ENCODE results near the gene C1orf122. TPM values are rescaled to one million over a fixed set of nuclear protein-coding genes. Genes with fewer than 3 reads are reported as not detected.
A peak's percentile ranks its signal among the peaks of the same experiment; 100 is the strongest.

Gene C1orf122
- total and polyA plus RNA-seq, 12 donors = 37.8 to 53.0 (median 46.8) TPM

GRCh38 chr1:37851262-37851661 lies 43.7 kb downstream of the C1orf122 start:
- no peak for ATAC-seq
- Histone ChIP-seq H3K9me3 (no peaks in the 10 kb centered on the region), H3K36me3 (peaks cover 0 to 48% (median 3%) of the 10 kb centered on the region in 9 donors), H3K4me1 (peaks cover 0 to 96% (median 48%) of the 10 kb centered on the region in 9 donors), H3K27ac (peak overlapping the region in 2 of 10 donors; percentile 21 to 75), H3K4me3 (peak overlapping the region in 1 of 10 donors; percentile 1), H3K27me3 (no peaks in the 10 kb centered on the region)
- intact Hi-C loops (cut with DNase I) = no loop called here
- TF ChIP-seq CTCF (IDR thresholded peaks at IDR 0.05) = no peak
- DNase-seq = no peak

- no peak for TF ChIP-seq CTCF (IDR thresholded peaks at IDR 0.05)
- Histone ChIP-seq H3K36me3 (peaks cover 0 to 53% (median 3%) of the 10 kb centered on the region in 9 donors), H3K9me3 (no peaks in the 10 kb centered on the region), H3K4me3 (no peak overlapping the region), H3K27ac (peak overlapping the region in 1 of 10 donors; percentile 75), H3K4me1 (peaks cover 0 to 96% (median 50%) of the 10 kb centered on the region in 9 donors), H3K27me3 (no peaks in the 10 kb centered on the region)
- ATAC-seq (peak in 3 of 8 donors; percentile 16 to 50 (median 35)), DNase-seq (no peak)
- intact Hi-C loops (cut with DNase I) = no loop called here
- WGBS, 2 donors = 81% methylated on average over 2 of the region's 2 CpGs
Observed at GRCh38 chr1:37851782-37852210, 44.2 kb downstream of the C1orf122 start.

- Histone ChIP-seq H3K9me3 (no peaks in the 10 kb centered on the region), H3K27ac (peak overlapping the region in 1 of 10 donors; percentile 75), H3K27me3 (no peaks in the 10 kb centered on the region), H3K36me3 (peaks cover 0 to 54% (median 7%) of the 10 kb centered on the region in 9 donors), H3K4me1 (peaks cover 0 to 99% (median 60%) of the 10 kb centered on the region in 9 donors), H3K4me3 (no peak overlapping the region)
- intact Hi-C loops (cut with DNase I) = no loop called here
- no peak for TF ChIP-seq CTCF (IDR thresholded peaks at IDR 0.05)
- ATAC-seq (no peak), DNase-seq (no peak)
Observed at GRCh38 chr1:37853157-37853556, 45.6 kb downstream of the C1orf122 start.

GRCh38 chr1:37854406-37854805 lies 46.8 kb downstream of the C1orf122 start:
- peaks cover 0 to 48% (median 7%) of the 10 kb centered on the region in 9 donors for H3K36me3 ChIP-seq
- intact Hi-C loops (cut with DNase I) = no loop called here
- 96 to 97% methylated on average over 6 of the region's 6 CpGs for WGBS, 2 donors
- no peak for ATAC-seq
- no peak overlapping the region for H3K27ac ChIP-seq
- H3K4me3 ChIP-seq = no peak overlapping the region
- H3K27me3 ChIP-seq = no peaks in the 10 kb centered on the region
- H3K4me1 ChIP-seq = peaks cover 0 to 96% (median 68%) of the 10 kb centered on the region in 9 donors
- H3K9me3 ChIP-seq = no peaks in the 10 kb centered on the region
- no peak for DNase-seq
- TF ChIP-seq CTCF (IDR thresholded peaks at IDR 0.05) = no peak

Other genes starting within 250 kb of the C1orf122 start
- 10 to 100 TPM; 20.2 to 35.4 (median 22.3) TPM for gene GNL2, start 211.9 kb upstream of the C1orf122 start, total RNA-seq
- 100 to 1,000 TPM in 1 of 2 donors, 10 to 100 TPM in 1; 41.5 to 196 TPM for gene GNL2, start 211.9 kb upstream of the C1orf122 start, polyA plus RNA-seq
- under 1 TPM in 2 of 10 donors, not detected in 8; 0.10 to 0.35 TPM for gene RSPO1, start 172.9 kb upstream of the C1orf122 start, total RNA-seq
- under 1 TPM in 1 of 2 donors, not detected in 1; 0.03 TPM for gene RSPO1, start 172.9 kb upstream of the C1orf122 start, polyA plus RNA-seq
- 1 to 10 TPM in 1 of 10 donors, under 1 TPM in 8, not detected in 1; 0.09 to 2.9 (median 0.42) TPM for gene CDCA8, start 115.3 kb upstream of the C1orf122 start, total RNA-seq
- under 1 TPM; 0.29 to 0.41 TPM for gene CDCA8, start 115.3 kb upstream of the C1orf122 start, polyA plus RNA-seq
- gene EPHA10, start 42.7 kb upstream of the C1orf122 start, total RNA-seq = under 1 TPM in 4 of 10 donors, not detected in 6; 0.04 to 0.15 (median 0.06) TPM
- gene EPHA10, start 42.7 kb upstream of the C1orf122 start, polyA plus RNA-seq = under 1 TPM; 0.04 to 0.15 TPM
- gene MANEAL, start 13.9 kb upstream of the C1orf122 start, total RNA-seq = 1 to 10 TPM in 8 of 10 donors, under 1 TPM in 2; 0.69 to 3.1 (median 1.6) TPM
- under 1 TPM; 0.66 to 0.75 TPM for gene MANEAL, start 13.9 kb upstream of the C1orf122 start, polyA plus RNA-seq
- 1 to 10 TPM; 3.3 to 9.1 (median 5.5) TPM for gene YRDC, start 418 bp downstream of the C1orf122 start, total RNA-seq
- gene YRDC, start 418 bp downstream of the C1orf122 start, polyA plus RNA-seq = 10 to 100 TPM in 1 of 2 donors, 1 to 10 TPM in 1; 4.3 to 15.9 TPM
- gene MTF1, start 51.8 kb downstream of the C1orf122 start, total RNA-seq = 10 to 100 TPM; 10.0 to 17.1 (median 11.0) TPM
- 1 to 10 TPM; 1.5 to 2.1 TPM for gene MTF1, start 51.8 kb downstream of the C1orf122 start, polyA plus RNA-seq
- gene INPP5B, start 139.3 kb downstream of the C1orf122 start, total RNA-seq = 10 to 100 TPM in 9 of 10 donors, 1 to 10 TPM in 1; 8.7 to 16.7 (median 12.5) TPM
- gene INPP5B, start 139.3 kb downstream of the C1orf122 start, polyA plus RNA-seq = 10 to 100 TPM in 1 of 2 donors, 1 to 10 TPM in 1; 4.1 to 17.3 TPM
- gene SF3A3, start 182.2 kb downstream of the C1orf122 start, total RNA-seq = 10 to 100 TPM; 21.0 to 30.3 (median 27.1) TPM
- gene SF3A3, start 182.2 kb downstream of the C1orf122 start, polyA plus RNA-seq = 10 to 100 TPM; 14.2 to 18.6 TPM
- 10 to 100 TPM in 3 of 10 donors, 1 to 10 TPM in 7; 5.8 to 23.8 (median 8.3) TPM for gene FHL3, start 197.7 kb downstream of the C1orf122 start, total RNA-seq
- 10 to 100 TPM; 11.6 to 14.9 TPM for gene FHL3, start 197.7 kb downstream of the C1orf122 start, polyA plus RNA-seq
- 10 to 100 TPM; 24.1 to 59.8 (median 37.1) TPM for gene UTP11, start 204.9 kb downstream of the C1orf122 start, total RNA-seq
- gene UTP11, start 204.9 kb downstream of the C1orf122 start, polyA plus RNA-seq = 10 to 100 TPM; 22.9 to 34.2 TPM
- under 1 TPM in 2 of 10 donors, not detected in 8; 0.13 to 0.22 TPM for gene POU3F1, start 239.0 kb downstream of the C1orf122 start, total RNA-seq
- gene POU3F1, start 239.0 kb downstream of the C1orf122 start, polyA plus RNA-seq = under 1 TPM in 1 of 2 donors, not detected in 1; 0.03 TPM